ENCODE data around the gene ACOT2. TPM values are rescaled to one million over a fixed set of nuclear protein-coding genes. Genes with fewer than 3 reads are reported as not detected.

Gene ACOT2
- total and polyA plus RNA-seq, 2 experiments from 2014 or later: 56.0 to 77.2 TPM

- DNase-seq: no peak
- 64 to 69% methylated on average over 4 of the region's 4 CpGs for WGBS, 2 experiments (ENCODE audit: low coverage in 1 of 2, low lambda C conversion rate in 2 of 2, missing lambda C conversion rate in 2 of 2)
- no peak overlapping the region for H3K9ac ChIP-seq
- H3K4me1 ChIP-seq (ENCODE audit: insufficient read depth): no peaks in the 10 kb centered on the region
- H3F3A ChIP-seq (ENCODE audit: insufficient read depth): no peaks in the 10 kb centered on the region
- no peak overlapping the region for H3K4me2 ChIP-seq (ENCODE audit: unreplicated experiment)
- in situ Hi-C loops (cut with MboI): no loop called here
- no peaks in the 10 kb centered on the region for H3K79me2 ChIP-seq (ENCODE audit: insufficient read depth)
- no peaks in the 10 kb centered on the region for H3K27me3 ChIP-seq (replicated peaks; ENCODE audit: insufficient read depth)
- H4K20me1 ChIP-seq (ENCODE audit: insufficient read depth): no peaks in the 10 kb centered on the region
- no peak overlapping the region for H3K4me3 ChIP-seq
- H3K9me2 ChIP-seq (ENCODE audit: insufficient read depth): no peaks in the 10 kb centered on the region
- H3K36me3 ChIP-seq (ENCODE audit: low read depth): no peaks in the 10 kb centered on the region
- no peak overlapping the region for H3K27ac ChIP-seq
- no peak overlapping the region for H2AFZ ChIP-seq
- no peak for TF ChIP-seq EZH2phosphoT487 (IDR thresholded peaks at IDR 0.05; ENCODE audit: insufficient read depth, low read depth)
- no peak for TF ChIP-seq EZH2 (IDR thresholded peaks at IDR 0.05; ENCODE audit: insufficient read depth, poor library complexity, severe bottlenecking)
- H3K9me3 ChIP-seq (ENCODE audit: low read depth): no peaks in the 10 kb centered on the region
Observed at GRCh38 chr14:73623504-73624054, 54.6 kb downstream of the ACOT2 start.

Other genes with a start within 250 kb of the ACOT2 start
- gene NUMB, start 110.7 kb upstream of the ACOT2 start, total RNA-seq (2014; rRNA removed; shearing (Covaris generic)): 64.8 and 101 TPM in 2 replicates
- 130 and 142 TPM in 2 replicates for gene NUMB, start 110.7 kb upstream of the ACOT2 start, polyA plus RNA-seq (2016; fragmentation: Nextera tagmentation; extraction: Ambion mirVana)
- gene RIOX1, start 78.3 kb upstream of the ACOT2 start, total RNA-seq (2014; rRNA removed; shearing (Covaris generic)): 16.6 and 20.4 TPM in 2 replicates
- 7.9 and 8.1 TPM in 2 replicates for gene RIOX1, start 78.3 kb upstream of the ACOT2 start, polyA plus RNA-seq (2016; fragmentation: Nextera tagmentation; extraction: Ambion mirVana)
- gene ACOT1, start 32.1 kb upstream of the ACOT2 start, total RNA-seq (2014; rRNA removed; shearing (Covaris generic)): 5.7 and 10.7 TPM in 2 replicates
- gene ACOT1, start 32.1 kb upstream of the ACOT2 start, polyA plus RNA-seq (2016; fragmentation: Nextera tagmentation; extraction: Ambion mirVana): 9.7 and 12.4 TPM in 2 replicates
- gene HEATR4, start 10.3 kb upstream of the ACOT2 start, total RNA-seq (2014; rRNA removed; shearing (Covaris generic)): 0.32 TPM in 1 of 2 replicates, not detected in the other
- gene HEATR4, start 10.3 kb upstream of the ACOT2 start, polyA plus RNA-seq (2016; fragmentation: Nextera tagmentation; extraction: Ambion mirVana): 0.16 and 0.43 TPM in 2 replicates
- 0.38 and 1.5 TPM in 2 replicates for gene ACOT4, start 22.7 kb downstream of the ACOT2 start, total RNA-seq (2014; rRNA removed; shearing (Covaris generic))
- gene ACOT4, start 22.7 kb downstream of the ACOT2 start, polyA plus RNA-seq (2016; fragmentation: Nextera tagmentation; extraction: Ambion mirVana): 1.3 and 1.6 TPM in 2 replicates
- not detected in 2 replicates for gene ACOT6, start 43.3 kb downstream of the ACOT2 start, total RNA-seq (2014; rRNA removed; shearing (Covaris generic))
- not detected in 2 replicates for gene ACOT6, start 43.3 kb downstream of the ACOT2 start, polyA plus RNA-seq (2016; fragmentation: Nextera tagmentation; extraction: Ambion mirVana)
- gene DNAL1, start 75.8 kb downstream of the ACOT2 start, total RNA-seq (2014; rRNA removed; shearing (Covaris generic)): 5.9 and 6.3 TPM in 2 replicates
- 16.7 TPM in 2 replicates for gene DNAL1, start 75.8 kb downstream of the ACOT2 start, polyA plus RNA-seq (2016; fragmentation: Nextera tagmentation; extraction: Ambion mirVana)
- gene PNMA1, start 145.2 kb downstream of the ACOT2 start, total RNA-seq (2014; rRNA removed; shearing (Covaris generic)): 14.2 and 18.2 TPM in 2 replicates
- 64.7 and 67.7 TPM in 2 replicates for gene PNMA1, start 145.2 kb downstream of the ACOT2 start, polyA plus RNA-seq (2016; fragmentation: Nextera tagmentation; extraction: Ambion mirVana)